Keratinocyte (primary cell): ENCODE measurements around the gene TPRG1L. TPM values are rescaled to one million over a fixed set of nuclear protein-coding genes. Genes with fewer than 3 reads are reported as not detected.
A peak's percentile ranks its signal among the peaks of the same experiment; 100 is the strongest.

Experiments used
- DNase-seq: peaks from one replicate; pipeline ENCODE4 v3.0.0-alpha.2; 2011; ENCODE audit warnings: low read depth, missing footprints, low spot score
- FAIRE-seq: peaks from 2 replicates; lab custom pipeline; 2011; peaks lifted over from hg19 to GRCh38; lab: Jason Lieb, UNC
- H2AFZ ChIP-seq: 2 replicates; pipeline ENCODE4 v1.6.0; 2012; ENCODE audit warnings: low read length, control low read depth, inconsistent platforms; ENCODE audit not compliant: control insufficient read depth
- H3K27ac ChIP-seq: 2 replicates; pipeline ENCODE4 v1.5.1; 2011; ENCODE audit warnings: low read length; ENCODE audit not compliant: control insufficient read depth, insufficient read depth
- H3K27me3 ChIP-seq: 3 replicates; pipeline ENCODE4 v1.6.0; 2011; ENCODE audit warnings: low read length; ENCODE audit not compliant: control insufficient read depth, insufficient read depth; ENCODE audit errors: extremely low read depth
- H3K36me3 ChIP-seq, 2 experiments: 2 replicates in 1 of 2; 3 replicates in 1 of 2; pipeline ENCODE4 v1.5.1; 2011; ENCODE audit warnings: low read length in 2 of 2, mild to moderate bottlenecking in 1 of 2; ENCODE audit not compliant: control insufficient read depth in 2 of 2, insufficient read depth in 2 of 2; ENCODE audit errors: extremely low read depth in 1 of 2
- H3K4me1 ChIP-seq: 3 replicates; pipeline ENCODE4 v1.5.1; 2011; ENCODE audit warnings: low read length; ENCODE audit not compliant: control insufficient read depth, insufficient read depth; ENCODE audit errors: extremely low read depth
- H3K4me2 ChIP-seq: 3 replicates; pipeline ENCODE4 v1.6.0; 2011; ENCODE audit warnings: low read depth, low read length; ENCODE audit not compliant: control insufficient read depth, insufficient read depth; ENCODE audit errors: extremely low read depth
- H3K4me3 ChIP-seq, 3 experiments: fragments of 200-600 bp in 1 of 3; sonication (generic) in 1 of 3; 2 replicates in 2 of 3; 3 replicates in 1 of 3; pipeline ENCODE4 v1.5.1; 2011 to 2016; ENCODE audit warnings: low read length in 3 of 3, mild to moderate bottlenecking in 3 of 3, control low read depth in 2 of 3, inconsistent platforms in 1 of 3, low read depth in 1 of 3, mixed read lengths in 1 of 3, mixed run types in 1 of 3, moderate library complexity in 1 of 3; ENCODE audit not compliant: control insufficient read depth in 2 of 3, insufficient read depth in 2 of 3; ENCODE audit errors: extremely low read depth in 1 of 3
- H3K79me2 ChIP-seq: 2 replicates; pipeline ENCODE4 v1.6.0; 2012; ENCODE audit warnings: low read length; ENCODE audit not compliant: control insufficient read depth, insufficient read depth
- H3K9ac ChIP-seq: 3 replicates; pipeline ENCODE4 v1.6.0; 2011; ENCODE audit warnings: low read length; ENCODE audit not compliant: control insufficient read depth, insufficient read depth; ENCODE audit errors: extremely low read depth
- H3K9me1 ChIP-seq: 3 replicates; pipeline ENCODE4 v1.6.0; 2011; ENCODE audit warnings: low read length; ENCODE audit not compliant: control insufficient read depth, insufficient read depth; ENCODE audit errors: extremely low read depth
- H3K9me3 ChIP-seq: 2 replicates; pipeline ENCODE4 v1.5.1; 2012; ENCODE audit warnings: low read depth, low read length; ENCODE audit not compliant: control insufficient read depth
- H4K20me1 ChIP-seq: 3 replicates; pipeline ENCODE4 v1.6.0; 2011; ENCODE audit warnings: low read length; ENCODE audit not compliant: control insufficient read depth, insufficient read depth; ENCODE audit errors: extremely low read depth
- CTCF ChIP-seq, 3 experiments: IDR thresholded peaks in 1 of 3; conservative IDR thresholded peaks in 1 of 3; optimal IDR thresholded peaks in 1 of 3; 2 replicates in 2 of 3; 3 replicates in 1 of 3; pipeline versions ENCODE3 to v1.5.1; 2011; ENCODE audit warnings: low read length in 3 of 3, mild to moderate bottlenecking in 3 of 3, moderate library complexity in 2 of 3, control low read depth in 1 of 3, inconsistent platforms in 1 of 3; ENCODE audit not compliant: insufficient read depth in 2 of 3; ENCODE audit errors: extremely low read depth in 1 of 3
- EZH2 ChIP-seq: IDR thresholded peaks from one replicate; pipeline ENCODE4 v1.6.1; 2012; ENCODE audit warnings: inconsistent platforms, mild to moderate bottlenecking, low read length, moderate library complexity
- dilution Hi-C: fragments of 300-500 bp; cut with MboI; formaldehyde crosslinking; loops from one replicate; pipeline ENCODE4 v1.7.0; 2020; ENCODE audit warnings: low sequenced_read_pairs; ENCODE audit not compliant: extremely low pct_ligation_motif_present
- polyA plus RNA-seq, 5 experiments: library from polyadenylated mRNA; depleted of rRNA in 3 of 5; stranded (reverse) in 3 of 5; stranded (forward) in 1 of 5; unstranded in 1 of 5; fragments of >200 nt; gene quantifications; 1 replicate in 1 of 5; 2 replicates in 3 of 5; 3 replicates in 1 of 5; pipeline versions ENCODE4 v1.2.1 to v1.2.3, GENCODE V29; 2011 to 2012; ENCODE audit warnings: missing spikeins in 2 of 5, low read depth in 1 of 5, low replicate concordance in 1 of 5

The TPRG1L gene
- polyA plus RNA-seq, 1 donor (not counting 4 experiments of a cell fraction or from before 2014, with no cell fraction given) = 57.4 TPM

GRCh38 chr1:3626025-3626424 is 1.2 kb downstream of the TPRG1L start:
- Histone ChIP-seq H2AFZ (no peak overlapping the region), H3K9me1 (no peaks in the 10 kb centered on the region), H3K9ac (no peak overlapping the region), H3K9me3 (no peaks in the 10 kb centered on the region), H3K36me3 (peaks cover 9 to 11% of the 10 kb centered on the region in 2 experiments), H3K4me2 (peak overlapping the region; percentile 85), H3K27me3 (no peaks in the 10 kb centered on the region), H3K27ac (no peak overlapping the region), H3K4me3 (peak overlapping the region in 2 of 3 experiments; percentile 76 to 98), H3K79me2 (no peaks in the 10 kb centered on the region), H3K4me1 (peaks cover 16% of the 10 kb centered on the region), H4K20me1 (no peaks in the 10 kb centered on the region)
- dilution Hi-C loops = loop anchor here (25.0 kb wide), 1 partner anchor 89 kb away; no protein-coding TSS in a partner anchor
- DNase-seq = no peak
- no peak for FAIRE-seq
- no peak for TF ChIP-seq CTCF (optimal IDR thresholded peaks at IDR 0.05 in 1 of 3, IDR thresholded peaks at IDR 0.05 in 1 of 3, conservative IDR thresholded peaks at IDR 0.05 in 1 of 3; ENCODE audit: extremely low read depth in 1 of 3, insufficient read depth in 2 of 3, low read length in 3 of 3)
- no peak for TF ChIP-seq EZH2

- Histone ChIP-seq H3K9ac (no peak overlapping the region), H3K9me3 (no peaks in the 10 kb centered on the region), H3K4me2 (no peak overlapping the region), H3K79me2 (no peaks in the 10 kb centered on the region), H4K20me1 (no peaks in the 10 kb centered on the region), H3K27ac (no peak overlapping the region), H3K36me3 (peaks cover 9 to 14% of the 10 kb centered on the region in 2 experiments), H3K4me3 (no peak overlapping the region), H3K27me3 (no peaks in the 10 kb centered on the region), H3K9me1 (no peaks in the 10 kb centered on the region), H3K4me1 (peaks cover 16% of the 10 kb centered on the region), H2AFZ (no peak overlapping the region)
- dilution Hi-C loops = loop anchor here (25.0 kb wide), 1 partner anchor 90 kb away; no protein-coding TSS in a partner anchor
- no peak for DNase-seq
- no peak for FAIRE-seq
- TF ChIP-seq EZH2 = no peak
- no peak for TF ChIP-seq CTCF (optimal IDR thresholded peaks at IDR 0.05 in 1 of 3, IDR thresholded peaks at IDR 0.05 in 1 of 3, conservative IDR thresholded peaks at IDR 0.05 in 1 of 3; ENCODE audit: extremely low read depth in 1 of 3, insufficient read depth in 2 of 3, low read length in 3 of 3)
These were observed 2.9 kb downstream of the TPRG1L start for GRCh38 chr1:3627515-3628253.
